NCI-H1436 treated with DMSO at 0.1 percent for 48 hours (cell line): ENCODE results near the gene OR1N2.
"Not testable (repeated sequence)": the region's sequence is repeated elsewhere in the genome, so short reads cannot be mapped to it uniquely, and the experiment has no call there.

ENCODE experiments used
- DNase-seq: peaks from one replicate; lab custom pipeline; 2025; lab: John Stamatoyannopoulos, UW

Gene OR1N2

GRCh38 chr9:122552812-122553211 is at the start of gene OR1N2:
TSS of gene OR1N2 (plus strand) at chr9:122553112. CDS start at chr9:122553212, 100 bp downstream.
- no peak for DNase-seq

- DNase-seq, result no peak
These were observed 45.9 kb upstream of the OR1N2 start for GRCh38 chr9:122506964-122507363.

- no peak for DNase-seq
These were observed 42.4 kb upstream of the OR1N2 start, which contains the start of gene OR1J2 for GRCh38 chr9:122510502-122510901. TSS of gene OR1J2 (plus strand) at chr9:122510802. CDS start at chr9:122510802, 0 bp downstream.

- DNase-seq, result no peak
These were observed 34.7 kb upstream of the OR1N2 start for GRCh38 chr9:122518226-122518625.

GRCh38 chr9:122518841-122519240 is 34.1 kb upstream of the OR1N2 start, which contains the start of gene OR1J4:
TSS of gene OR1J4 (plus strand) at chr9:122519141. CDS start at chr9:122519141, 0 bp downstream.
- DNase-seq, result no peak

GRCh38 chr9:122519376-122519775 is 33.5 kb upstream of the OR1N2 start:
- no peak for DNase-seq

GRCh38 chr9:122526602-122527001 is 26.3 kb upstream of the OR1N2 start:
- no peak for DNase-seq

GRCh38 chr9:122527193-122527592 is 25.7 kb upstream of the OR1N2 start, which contains the start of gene OR1N1:
TSS of gene OR1N1 (minus strand) at chr9:122527293. CDS start at chr9:122527293, 0 bp downstream.
- DNase-seq, result no peak

- not testable (repeated sequence) for DNase-seq
These were observed 21.8 kb upstream of the OR1N2 start for GRCh38 chr9:122531157-122531556.

GRCh38 chr9:122536134-122536533 is 16.8 kb upstream of the OR1N2 start:
- no peak for DNase-seq

- not testable (repeated sequence) for DNase-seq
These were observed 15.8 kb upstream of the OR1N2 start for GRCh38 chr9:122537066-122537465.

- no peak for DNase-seq
These were observed 14.2 kb upstream of the OR1N2 start for GRCh38 chr9:122538757-122539156.

GRCh38 chr9:122546196-122546595 is 6.7 kb upstream of the OR1N2 start:
- no peak for DNase-seq

GRCh38 chr9:122551371-122551770 is 1.5 kb upstream of the OR1N2 start:
- DNase-seq, result no peak

GRCh38 chr9:122561446-122561845 is 8.5 kb downstream of the OR1N2 start:
- no peak for DNase-seq

- DNase-seq, result no peak
These were observed 9.3 kb downstream of the OR1N2 start for GRCh38 chr9:122562134-122562760.

- no peak for DNase-seq
These were observed 15.0 kb downstream of the OR1N2 start for GRCh38 chr9:122567901-122568300.

- no peak for DNase-seq
These were observed 19.5 kb downstream of the OR1N2 start for GRCh38 chr9:122572456-122572855.

GRCh38 chr9:122579874-122580273 is 27.0 kb downstream of the OR1N2 start:
- no peak for DNase-seq

- DNase-seq, result no peak
These were observed 27.4 kb downstream of the OR1N2 start for GRCh38 chr9:122580360-122580759.

GRCh38 chr9:122583284-122583683 is 30.4 kb downstream of the OR1N2 start, which contains the start of gene OR1L8:
TSS of gene OR1L8 (minus strand) at chr9:122583384. CDS start at chr9:122568477, 14,907 bp downstream.
- DNase-seq, result not testable (repeated sequence)
